Esophagus muscularis mucosa (tissue), 4 donors: ENCODE data around the gene CEND1. TPM values are rescaled to one million over a fixed set of nuclear protein-coding genes. Genes with fewer than 3 reads are reported as not detected.

Experiments
- DNase-seq: peaks from one replicate; pipeline ENCODE4 v3.0.0-alpha.2; 2017; ENCODE audit errors: extremely low spot score
- H3K27ac ChIP-seq, 4 donors: fragments of 200-600 bp; sonication (generic); replicated peaks in 1 of 4; 1 replicate in 3 of 4; 2 replicates in 1 of 4; pipeline ENCODE4 v1.5.1; 2016 to 2019; ENCODE audit warnings: mild to moderate bottlenecking in 1 of 4
- H3K27me3 ChIP-seq, 4 donors: fragments of 200-600 bp; sonication (generic); one replicate each; pipeline versions ENCODE4 v1.5.1 to v1.6.0; 2016 to 2019
- H3K36me3 ChIP-seq, 4 donors: fragments of 200-600 bp; sonication (generic); one replicate each; pipeline ENCODE4 v1.5.1; 2016 to 2019
- H3K4me1 ChIP-seq, 4 donors: fragments of 200-600 bp; sonication (generic); one replicate each; pipeline ENCODE4 v1.5.1; 2016 to 2019
- H3K4me3 ChIP-seq, 4 donors: fragments of 200-600 bp; sonication (generic); 1 replicate in 2 of 4; 2 replicates in 2 of 4; pipeline ENCODE4 v1.5.1; 2016 to 2019; ENCODE audit warnings: mild to moderate bottlenecking in 4 of 4, moderate library complexity in 1 of 4
- H3K9me3 ChIP-seq, 4 donors: fragments of 200-600 bp; sonication (generic); 1 replicate in 3 of 4; 2 replicates in 1 of 4; pipeline ENCODE4 v1.5.1; 2016 to 2019
- CTCF ChIP-seq, 3 experiments: fragments of 200-600 bp in 2 of 3; fragments of 450-650 bp in 1 of 3; sonication (generic) in 2 of 3; IDR thresholded peaks; one replicate each; pipeline ENCODE4 v1.5.1; 2017 to 2019; ENCODE audit warnings: antibody characterized with exemption in 3 of 3, mild to moderate bottlenecking in 2 of 3, moderate library complexity in 1 of 3
- EP300 ChIP-seq: sonication (generic); formaldehyde crosslinking; IDR thresholded peaks from one replicate; pipeline ENCODE4 v1.6.1; 2017; ENCODE audit warnings: antibody characterized with exemption
- POLR2A ChIP-seq: fragments of 450-650 bp; IDR thresholded peaks from one replicate; pipeline ENCODE4 v1.6.1; 2017; ENCODE audit warnings: antibody characterized with exemption, moderate library complexity, mild to moderate bottlenecking, low read depth
- POLR2AphosphoS5 ChIP-seq, 2 donors: sonication (generic); formaldehyde crosslinking; IDR thresholded peaks; one replicate each; pipeline ENCODE4 v1.6.1; 2017; ENCODE audit warnings: antibody characterized with exemption in 2 of 2
- WGBS: methylation state at CpG from one replicate; pipeline ENCODE4 v1.1.5; 2018; 5-methylcytosine and 5-hydroxymethylcytosine counted together
- intact Hi-C: fragments of 100-400 bp; cut with DNase I; formaldehyde crosslinking; loops from one replicate; pipeline ENCODE4 v1.15.1; 2023
- total RNA-seq, 4 donors: library from RNA; depleted of rRNA; stranded (reverse); fragments of >200 nt; gene quantifications; one replicate each; pipeline versions ENCODE4 v1.1.0 to v1.2.1, GENCODE V29; 2016

CEND1 gene
- total RNA-seq, 4 donors from 2014 or later: 0.42 to 3.3 (median 2.6) TPM

GRCh38 chr11:778976-779954, 10.6 kb downstream of the CEND1 start:
- TF ChIP-seq POLR2A (no peak), POLR2AphosphoS5 (IDR thresholded peaks at IDR 0.05) (no peak), EP300 (no peak), CTCF (IDR thresholded peaks at IDR 0.05) (no peak)
- peaks cover 0 to 12% (median 5%) of the 10 kb centered on the region in 4 donors for H3K36me3 ChIP-seq
- DNase-seq: no peak
- no peaks in the 10 kb centered on the region for H3K27me3 ChIP-seq
- intact Hi-C loops: no loop called here
- H3K4me1 ChIP-seq: peaks cover 33 to 58% (median 49%) of the 10 kb centered on the region in 4 donors
- H3K27ac ChIP-seq: no peak overlapping the region
- 93% methylated on average over 12 of the region's 23 CpGs for WGBS
- no peaks in the 10 kb centered on the region for H3K9me3 ChIP-seq
- H3K4me3 ChIP-seq: no peak overlapping the region

- 1% methylated on average over 23 of the region's 110 CpGs for WGBS
- intact Hi-C loops: no loop called here
- H3K4me1 ChIP-seq: peaks cover 24 to 64% (median 51%) of the 10 kb centered on the region in 4 donors
Measured at GRCh38 chr11:777288-778255, 12.3 kb downstream of the CEND1 start, which contains the start of gene GATD1. Gene GATD1 (minus strand): TSS chr11:777487. CDS start chr11:777462, 25 bp downstream.

GRCh38 chr11:776561-777287, 13.2 kb downstream of the CEND1 start:
- DNase-seq: no peak
- 0% methylated on average over 13 of the region's 65 CpGs for WGBS
- H3K4me1 ChIP-seq: peaks cover 24 to 71% (median 55%) of the 10 kb centered on the region in 4 donors
- H3K27ac ChIP-seq: peak overlapping the region; percentile 83 to 90 (median 87)
- intact Hi-C loops: no loop called here
- H3K27me3 ChIP-seq: no peaks in the 10 kb centered on the region
- peak overlapping the region; percentile 85 to 99 (median 96) for H3K4me3 ChIP-seq
- no peaks in the 10 kb centered on the region for H3K9me3 ChIP-seq
- H3K36me3 ChIP-seq: peaks cover 3 to 35% (median 30%) of the 10 kb centered on the region in 4 donors
- TF ChIP-seq CTCF (IDR thresholded peaks at IDR 0.05) (no peak), POLR2A (no peak), POLR2AphosphoS5 (IDR thresholded peaks at IDR 0.05) (no peak), EP300 (no peak)

More at GRCh38 chr11:777288-778255, 12.3 kb downstream of the CEND1 start, which contains the start of gene GATD1:
- peak; percentile 96 for DNase-seq
- peaks cover 0 to 27% (median 21%) of the 10 kb centered on the region in 4 donors for H3K36me3 ChIP-seq
- TF ChIP-seq POLR2AphosphoS5 (IDR thresholded peaks at IDR 0.05): peak; percentile 69 to 82
- peak; percentile 59 for TF ChIP-seq POLR2A
- TF ChIP-seq EP300: no peak
- TF ChIP-seq CTCF (IDR thresholded peaks at IDR 0.05): peak in 2 of 3 experiments; percentile 3 to 31
- peak within 1 kb of the TSS; percentile 85 to 99 (median 96) for H3K4me3 ChIP-seq
- peak within 1 kb of the TSS; percentile 83 to 90 (median 87) for H3K27ac ChIP-seq
- H3K27me3 ChIP-seq: no peaks in the 10 kb centered on the region
- no peaks in the 10 kb centered on the region for H3K9me3 ChIP-seq

- DNase-seq: no peak
- Histone ChIP-seq H3K4me3 (peak overlapping the region; percentile 85 to 99 (median 96)), H3K27me3 (no peaks in the 10 kb centered on the region), H3K9me3 (no peaks in the 10 kb centered on the region), H3K4me1 (peaks cover 24 to 74% (median 55%) of the 10 kb centered on the region in 4 donors), H3K27ac (peak overlapping the region in 2 of 4 donors; percentile 83 to 90), H3K36me3 (peaks cover 5 to 40% (median 35%) of the 10 kb centered on the region in 4 donors)
- intact Hi-C loops: no loop called here
- TF ChIP-seq CTCF (IDR thresholded peaks at IDR 0.05) (no peak), POLR2AphosphoS5 (IDR thresholded peaks at IDR 0.05) (no peak)
- 41% methylated on average over 8 of the region's 11 CpGs for WGBS
Measured at GRCh38 chr11:776263-776560, 13.7 kb downstream of the CEND1 start.
